LNCAP (cell line): Measurements from ENCODE around the gene JAG2.

Experiments
- TF ChIP-seq, protein P1 (sequence below): fragments of 450-650 bp; IDR thresholded peaks from 2 replicates; pipeline ENCODE4 v1.5.1; 2017; ENCODE audit warnings: mild to moderate bottlenecking

The JAG2 gene

DNA sequence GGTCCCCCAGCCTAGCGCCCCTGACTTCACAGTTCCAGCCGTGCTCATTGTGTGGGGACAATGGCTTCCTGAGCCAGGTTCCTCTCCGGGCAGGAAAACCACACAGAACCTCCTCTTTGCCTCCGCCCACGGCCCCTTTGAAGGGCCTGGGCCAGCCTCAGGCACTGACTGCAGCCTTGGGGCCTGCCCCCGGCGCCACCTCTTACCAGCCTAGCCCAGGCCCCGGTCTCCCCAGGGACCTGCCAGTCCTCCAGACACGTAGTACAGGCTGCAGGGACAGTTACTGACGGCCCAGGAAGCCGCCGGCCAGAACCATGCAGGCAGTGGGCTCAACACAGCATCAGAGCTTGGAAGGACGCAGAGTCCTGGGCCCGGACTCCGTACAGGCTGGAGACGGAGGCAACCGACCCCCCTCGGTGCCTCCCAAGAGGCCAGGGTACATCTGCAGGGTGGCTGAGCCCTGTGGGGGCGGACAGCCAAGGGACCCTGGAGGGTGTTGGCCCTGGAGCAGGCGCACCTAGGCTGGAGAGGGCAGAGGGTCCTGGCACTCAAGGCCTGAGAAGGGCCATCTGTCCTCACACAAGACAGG lies 33.4 kb upstream of the JAG2 start:
- TF ChIP-seq, protein P1, sequence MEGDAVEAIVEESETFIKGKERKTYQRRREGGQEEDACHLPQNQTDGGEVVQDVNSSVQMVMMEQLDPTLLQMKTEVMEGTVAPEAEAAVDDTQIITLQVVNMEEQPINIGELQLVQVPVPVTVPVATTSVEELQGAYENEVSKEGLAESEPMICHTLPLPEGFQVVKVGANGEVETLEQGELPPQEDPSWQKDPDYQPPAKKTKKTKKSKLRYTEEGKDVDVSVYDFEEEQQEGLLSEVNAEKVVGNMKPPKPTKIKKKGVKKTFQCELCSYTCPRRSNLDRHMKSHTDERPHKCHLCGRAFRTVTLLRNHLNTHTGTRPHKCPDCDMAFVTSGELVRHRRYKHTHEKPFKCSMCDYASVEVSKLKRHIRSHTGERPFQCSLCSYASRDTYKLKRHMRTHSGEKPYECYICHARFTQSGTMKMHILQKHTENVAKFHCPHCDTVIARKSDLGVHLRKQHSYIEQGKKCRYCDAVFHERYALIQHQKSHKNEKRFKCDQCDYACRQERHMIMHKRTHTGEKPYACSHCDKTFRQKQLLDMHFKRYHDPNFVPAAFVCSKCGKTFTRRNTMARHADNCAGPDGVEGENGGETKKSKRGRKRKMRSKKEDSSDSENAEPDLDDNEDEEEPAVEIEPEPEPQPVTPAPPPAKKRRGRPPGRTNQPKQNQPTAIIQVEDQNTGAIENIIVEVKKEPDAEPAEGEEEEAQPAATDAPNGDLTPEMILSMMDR, result no peak

DNA sequence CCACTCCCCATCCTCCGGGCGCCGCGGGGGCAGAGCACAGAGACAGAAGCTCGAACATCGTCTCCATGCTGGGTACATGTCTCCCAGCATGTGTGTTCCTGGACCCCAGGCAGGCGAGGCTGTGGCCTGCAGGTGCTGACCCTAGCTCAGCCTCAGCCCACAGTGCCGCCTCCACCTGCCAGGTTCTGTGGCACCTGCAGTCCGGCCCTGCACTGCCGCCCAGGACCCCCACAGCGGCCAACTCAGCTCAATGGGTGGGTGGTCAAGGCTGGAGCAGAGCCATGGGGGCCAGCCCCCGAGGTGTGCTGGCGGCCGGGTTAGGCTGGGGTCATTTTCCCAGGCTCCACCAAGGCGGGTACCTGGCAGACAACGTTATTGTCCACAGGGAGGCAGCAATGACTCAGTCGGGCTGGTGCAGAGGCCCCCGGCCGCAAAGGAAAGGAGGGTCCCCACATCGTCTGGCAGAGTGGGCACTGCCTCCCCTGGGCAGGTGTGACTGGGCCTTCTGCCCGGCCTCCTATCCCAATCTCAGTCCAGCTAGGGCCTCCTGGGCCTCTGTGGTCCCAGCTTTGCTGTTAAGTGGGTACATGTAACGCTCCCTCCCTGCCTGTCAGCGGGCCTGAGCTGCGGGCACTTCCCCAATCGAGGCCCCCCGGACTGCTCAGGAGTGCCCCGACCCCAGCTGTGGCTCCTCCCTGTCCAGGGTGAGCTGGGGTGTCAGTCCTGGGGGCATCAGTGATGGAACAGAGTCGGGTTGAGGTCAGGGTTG lies 32.8 kb upstream of the JAG2 start:
- TF ChIP-seq, protein P1, result no peak

DNA sequence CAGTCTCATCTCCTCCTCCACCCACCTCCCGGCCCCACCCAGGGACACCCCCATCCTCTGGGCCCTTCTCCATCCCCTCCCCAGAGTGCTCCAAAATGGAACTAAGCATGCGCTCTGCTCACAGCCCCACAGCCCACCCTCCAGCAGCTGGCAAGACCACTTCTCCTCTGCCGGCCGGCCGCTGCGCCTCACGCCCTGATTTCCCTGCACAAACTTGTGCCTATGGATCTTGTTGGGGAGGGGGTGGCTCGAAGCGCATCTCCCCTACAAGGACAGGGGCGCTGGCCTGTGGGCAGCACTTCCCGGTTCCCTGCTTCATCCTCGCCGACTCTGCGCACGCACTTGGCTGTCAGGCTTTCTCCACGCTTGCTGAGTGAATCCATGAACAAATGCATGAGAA lies 32.1 kb upstream of the JAG2 start:
- TF ChIP-seq, protein P1, result no peak

DNA sequence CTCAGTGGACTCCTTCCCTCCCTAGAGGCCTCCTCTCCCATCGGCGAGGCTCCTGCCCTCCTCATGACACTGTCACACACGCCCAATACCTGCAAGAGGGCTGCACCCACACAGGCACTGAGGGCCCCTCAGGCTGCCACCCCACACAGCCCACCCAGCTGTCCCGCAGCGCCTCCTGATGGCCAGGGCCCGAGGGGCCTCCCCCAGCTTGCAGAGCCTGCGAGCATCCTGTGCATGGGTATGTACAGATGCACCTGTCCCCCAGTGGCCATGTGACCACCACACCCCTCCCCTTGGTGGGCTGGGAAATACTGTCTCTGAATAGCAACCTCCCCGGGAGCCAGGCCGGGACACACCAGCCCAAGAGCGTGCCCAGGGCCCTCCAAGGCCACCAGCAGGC lies 31.5 kb upstream of the JAG2 start:
- TF ChIP-seq, protein P1, result no peak

- TF ChIP-seq, protein P1, result no peak
These were observed 30.5 kb upstream of the JAG2 start for GRCh38 chr14:105199093-105199492.

DNA sequence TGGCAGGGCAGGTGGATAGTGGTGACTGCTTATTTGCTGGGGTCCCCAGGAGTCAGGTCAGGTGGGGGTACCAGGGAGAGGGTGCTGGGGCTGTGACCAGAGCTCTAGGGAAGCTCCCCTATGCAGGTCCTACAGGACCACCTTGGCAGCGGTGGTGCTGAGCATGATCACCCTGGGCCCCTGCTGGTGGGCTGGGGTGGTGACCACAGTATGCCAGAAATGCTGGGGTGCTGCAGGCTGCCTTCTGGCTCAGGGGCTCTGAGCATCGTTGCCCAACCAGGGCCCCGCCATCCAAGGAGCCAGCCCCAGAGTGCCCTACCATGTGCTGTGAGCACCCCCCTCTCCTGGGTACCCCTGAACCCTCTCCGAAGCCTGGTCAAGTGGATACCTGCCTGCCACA lies 30.0 kb upstream of the JAG2 start:
- TF ChIP-seq, protein P1, result no peak

DNA sequence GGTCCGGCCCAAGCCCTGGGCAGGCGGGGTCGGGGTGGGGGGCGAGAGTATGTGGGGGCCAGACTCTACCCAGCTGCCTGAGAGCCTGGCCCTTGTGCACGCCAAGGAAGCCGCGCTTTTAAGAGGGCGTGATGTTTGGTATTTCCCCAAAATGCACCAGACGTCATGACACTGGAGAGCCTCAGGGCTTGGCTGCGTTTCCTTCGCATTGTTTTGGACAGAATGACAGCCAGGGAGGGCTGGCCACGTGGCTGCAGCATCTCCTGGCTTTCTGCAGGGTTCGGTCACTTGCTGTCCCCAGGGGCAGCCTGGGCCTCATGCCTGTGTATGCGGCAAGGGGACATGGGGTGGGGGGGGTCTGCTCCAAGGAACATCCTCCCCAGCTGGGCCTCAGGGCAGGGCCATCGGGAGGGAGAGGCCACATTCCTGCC lies 28.6 kb upstream of the JAG2 start:
- TF ChIP-seq, protein P1, result no peak
